HepG2 (cell line): ENCODE data around the gene KCNK10. TPM values are rescaled to one million over a fixed set of nuclear protein-coding genes. Genes with fewer than 3 reads are reported as not detected.

Experiments used
- ATAC-seq: fragments of 200-7000 bp; cut with Tn5 transposase; 3 replicates; pipeline ENCODE4 v1.9.1; 2020; ENCODE audit warnings: mild to moderate bottlenecking, moderate library complexity
- BruUV-seq: library from RNA; stranded (reverse); fragments of 400-500 nt; replicated peaks from 2 replicates; lab custom pipeline; 2021; lab: Mats Ljungman, UMichigan
- CTCF ChIA-PET: fragments of 300-600 bp; formaldehyde crosslinking; extraction: SDS; loops from one replicate; lab custom pipeline; 2021; ENCODE audit warnings: low total read pairs, inconsistent platforms, low intra/inter-chr PET ratio; lab: Yijun Ruan, JAX
- POLR2A ChIA-PET: fragments of 350-600 bp; sonication (Branson Sonifier 250); formaldehyde crosslinking; loops from one replicate; lab custom pipeline; 2020; ENCODE audit warnings: antibody characterized with exemption, inconsistent platforms; lab: Yijun Ruan, JAX
- DNase-seq: peaks from one replicate; pipeline ENCODE4 v3.0.0-alpha.2; 2015; ENCODE audit warnings: low spot score
- FAIRE-seq: peaks from 3 replicates; lab custom pipeline; 2011; peaks lifted over from hg19 to GRCh38; lab: Jason Lieb, UNC
- H2AFZ ChIP-seq: one replicate; pipeline ENCODE4 v1.6.1; 2011; ENCODE audit warnings: low read length, inconsistent platforms
- H3K27ac ChIP-seq: fragments of 300-600 bp; 3 replicates; pipeline ENCODE4 v1.8.0; 2011; ENCODE audit warnings: mixed run types, mild to moderate bottlenecking, mixed read lengths, low read length, inconsistent platforms; ENCODE audit not compliant: insufficient read depth; ENCODE audit errors: extremely low read length
- H3K27me3 ChIP-seq, 2 experiments: fragments of 200-600 bp in 1 of 2; 2 replicates in 1 of 2; 3 replicates in 1 of 2; pipeline versions ENCODE4 v1.6.0 to v1.8.0; 2011; ENCODE audit warnings: low read length in 2 of 2, mild to moderate bottlenecking in 2 of 2, moderate library complexity in 2 of 2, inconsistent platforms in 1 of 2; ENCODE audit not compliant: insufficient read depth in 2 of 2, control insufficient read depth in 1 of 2
- H3K36me3 ChIP-seq, 2 experiments: fragments of 200-600 bp in 1 of 2; replicated peaks in 1 of 2; 2 replicates in 1 of 2; 3 replicates in 1 of 2; pipeline versions ENCODE4 v1.5.1 to v1.8.0; 2011; ENCODE audit warnings: low read length in 2 of 2, inconsistent platforms in 1 of 2; ENCODE audit not compliant: insufficient read depth in 2 of 2, control insufficient read depth in 1 of 2
- H3K4me1 ChIP-seq: 2 replicates; pipeline ENCODE4 v1.5.1; 2012; ENCODE audit warnings: low read length, inconsistent platforms; ENCODE audit not compliant: insufficient read depth
- H3K4me2 ChIP-seq: 2 replicates; pipeline ENCODE4 v1.6.0; 2011; ENCODE audit warnings: low read depth, low read length, inconsistent platforms
- H3K4me3 ChIP-seq, 3 experiments: fragments of 200-600 bp in 1 of 3; sonication (generic), shearing (Covaris generic) in 1 of 3; replicated peaks in 1 of 3; 2 replicates each; pipeline ENCODE4 v1.5.1; 2011 to 2016; ENCODE audit warnings: low read length in 3 of 3, inconsistent platforms in 2 of 3, low read depth in 2 of 3, mild to moderate bottlenecking in 2 of 3, control low read depth in 1 of 3, mixed read lengths in 1 of 3; ENCODE audit not compliant: insufficient read depth in 1 of 3
- H3K79me2 ChIP-seq: one replicate; pipeline ENCODE4 v1.6.1; 2011; ENCODE audit warnings: low read length, inconsistent platforms; ENCODE audit not compliant: insufficient read depth
- H3K9ac ChIP-seq: 2 replicates; pipeline ENCODE4 v1.6.0; 2011; ENCODE audit warnings: mild to moderate bottlenecking, low read depth, low read length, inconsistent platforms; ENCODE audit not compliant: insufficient read depth
- H3K9me3 ChIP-seq: 2 replicates; pipeline ENCODE4 v1.5.1; 2012; ENCODE audit warnings: mild to moderate bottlenecking, low read length
- H4K20me1 ChIP-seq: 2 replicates; pipeline ENCODE4 v1.6.0; 2011; ENCODE audit warnings: inconsistent platforms, mild to moderate bottlenecking, low read length, moderate library complexity; ENCODE audit not compliant: insufficient read depth
- BORCS8-MEF2B ChIP-seq: sonication (generic); formaldehyde crosslinking; IDR thresholded peaks from 2 replicates; pipeline ENCODE4 v1.8.0; 2022; ENCODE audit warnings: mild to moderate bottlenecking, missing genetic modification reagents
- LBX2 ChIP-seq: sonication (generic); formaldehyde crosslinking; IDR thresholded peaks from 2 replicates; pipeline ENCODE4 v1.5.0; 2020; ENCODE audit warnings: missing genetic modification reagents, mild to moderate bottlenecking, borderline replicate concordance
- NKX3-1 ChIP-seq: sonication (generic); formaldehyde crosslinking; IDR thresholded peaks from 2 replicates; pipeline ENCODE4 v1.5.0; 2020; ENCODE audit warnings: missing genetic modification reagents
- PCBP1 ChIP-seq: fragments of 200-400 bp; formaldehyde crosslinking; IDR thresholded peaks from 2 replicates; pipeline ENCODE4 v1.6.1; 2017; ENCODE audit warnings: mild to moderate bottlenecking, low read depth, low read length, borderline replicate concordance
- PHF5A ChIP-seq: IDR thresholded peaks from one replicate; pipeline ENCODE4 v1.6.1; 2018; ENCODE audit warnings: low read depth, missing genetic modification reagents; ENCODE audit not compliant: unreplicated experiment
- RFX1 ChIP-seq: fragments of 450-650 bp; IDR thresholded peaks from 2 replicates; pipeline ENCODE4 v1.6.1; 2017
- ZNF281 ChIP-seq: sonication (generic); formaldehyde crosslinking; IDR thresholded peaks from 2 replicates; pipeline ENCODE4 v1.4.0; 2020; ENCODE audit warnings: missing genetic modification reagents, borderline replicate concordance
- ZNF292 ChIP-seq: sonication (generic); formaldehyde crosslinking; IDR thresholded peaks from 2 replicates; pipeline ENCODE4 v1.8.1; 2022; ENCODE audit warnings: mild to moderate bottlenecking, low read depth, missing genetic modification reagents, borderline replicate concordance
- ZNF550 ChIP-seq: sonication (generic); formaldehyde crosslinking; IDR thresholded peaks from 2 replicates; pipeline ENCODE4 v1.4.0; 2020; ENCODE audit warnings: mild to moderate bottlenecking, missing genetic modification reagents, borderline replicate concordance
- ZNF749 ChIP-seq: sonication (generic); formaldehyde crosslinking; IDR thresholded peaks from 2 replicates; pipeline ENCODE4 v1.8.0; 2022; ENCODE audit warnings: mild to moderate bottlenecking, missing genetic modification reagents, moderate library complexity, borderline replicate concordance
- ZNF761 ChIP-seq: sonication (generic); formaldehyde crosslinking; conservative IDR thresholded peaks from 2 replicates; pipeline ENCODE4 v1.4.0; 2020; ENCODE audit warnings: mild to moderate bottlenecking, missing genetic modification reagents
- ZZZ3 ChIP-seq: sonication (generic); formaldehyde crosslinking; IDR thresholded peaks from 2 replicates; pipeline ENCODE4 v1.4.0; 2020; ENCODE audit warnings: missing genetic modification reagents, mild to moderate bottlenecking, borderline replicate concordance
- in situ Hi-C: cut with HindIII; loops from 2 replicates; pipeline ENCODE4 v1.10.0; 2017; ENCODE audit warnings: low pct_unique_long_range_greater_than_20kb; ENCODE audit not compliant: extremely low pct_ligation_motif_present
- intact Hi-C: fragments of 100-400 bp; cut with micrococcal nuclease; formaldehyde crosslinking; loops from one replicate; pipeline ENCODE4 v1.10.0; 2022; ENCODE audit not compliant: unreplicated experiment
- polyA plus RNA-seq, 8 experiments: library from polyadenylated mRNA; depleted of rRNA in 3 of 8; stranded (reverse) in 7 of 8; unstranded in 1 of 8; fragments of >200 nt; fragmentation: Illumina TruSeq in 4 of 8; extraction: Trizol in 4 of 8; gene quantifications; 2 replicates each; pipeline versions ENCODE4 v1.2.1 to v1.2.3, GENCODE V29; 2011 to 2016; ENCODE audit warnings: low read depth in 4 of 8, missing spikeins in 1 of 8, mixed read lengths in 1 of 8; ENCODE audit not compliant: insufficient read depth in 1 of 8
- total RNA-seq, 5 experiments: library from RNA; depleted of rRNA; stranded (reverse); fragments of >200 nt; fragmentation: Illumina TruSeq; extraction: Trizol; gene quantifications; 2 replicates each; pipeline ENCODE4 v1.2.3, GENCODE V29; 2016; ENCODE audit warnings: low read depth in 1 of 5
- TF ChIP-seq, protein P1 (sequence below): sonication (generic); formaldehyde crosslinking; IDR thresholded peaks from 2 replicates; pipeline ENCODE4 v1.4.0; 2020; ENCODE audit warnings: missing genetic modification reagents
- TF ChIP-seq, protein P2 (sequence below): sonication (generic); formaldehyde crosslinking; IDR thresholded peaks from 2 replicates; pipeline ENCODE4 v1.5.0; 2020; ENCODE audit warnings: mild to moderate bottlenecking, missing genetic modification reagents
- TF ChIP-seq, protein P3 (sequence below): sonication (generic); formaldehyde crosslinking; IDR thresholded peaks from 2 replicates; pipeline ENCODE4 v1.8.0; 2022; ENCODE audit warnings: mild to moderate bottlenecking, missing genetic modification reagents, borderline replicate concordance

The KCNK10 gene
- total and polyA plus RNA-seq, 2 of the 13 experiments (the other 11 are each of a cell fraction or from before 2014, with no cell fraction given) = not detected

DNA sequence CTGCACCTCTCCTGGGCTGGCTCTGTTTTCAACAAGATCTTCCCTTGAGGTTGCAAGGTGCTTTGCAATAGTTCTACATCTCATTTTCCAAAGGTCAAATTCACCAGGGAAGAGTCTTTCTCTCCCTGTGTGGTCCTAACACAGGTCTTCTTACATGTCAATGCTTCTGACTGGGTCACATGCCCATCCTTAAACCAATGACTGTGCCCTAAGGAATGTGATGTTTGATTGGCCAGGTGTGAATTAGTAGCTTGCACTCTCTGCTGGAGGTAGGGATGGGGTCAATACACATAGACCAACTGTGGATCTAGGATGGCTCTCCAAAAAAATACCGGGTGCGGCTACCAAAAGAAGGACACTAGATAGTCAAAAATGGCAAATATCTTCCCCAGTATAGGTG, 19.9 kb upstream of the KCNK10 start (continued):
- no peak for TF ChIP-seq ZNF281 (CRISPR knock-in tag)

DNA sequence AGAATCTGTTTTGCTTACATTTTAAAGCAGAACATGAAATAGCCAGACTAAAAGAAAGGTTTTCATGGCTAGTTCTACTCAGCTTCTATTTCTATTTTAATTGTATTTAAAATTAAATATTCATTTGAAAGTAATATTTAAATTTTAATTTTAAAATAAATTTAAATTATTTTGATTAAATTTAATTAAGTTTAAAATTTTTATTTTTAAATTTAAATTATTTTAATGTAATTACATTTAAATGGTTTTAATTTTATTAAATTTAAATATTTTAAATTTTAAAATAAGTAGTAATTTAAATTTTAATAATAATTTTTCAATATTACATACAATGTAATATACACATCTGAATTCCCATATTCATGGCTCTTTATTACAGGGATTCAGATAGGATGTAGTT, 17.3 kb upstream of the KCNK10 start:
- H3K27me3 ChIP-seq = no peaks in the 10 kb centered on the region
- H3K4me2 ChIP-seq = no peak overlapping the region
- CTCF ChIA-PET = no interaction called here
- ATAC-seq (no peak), FAIRE-seq (no peak), DNase-seq (no peak)
- no peaks in the 10 kb centered on the region for H3K79me2 ChIP-seq
- POLR2A ChIA-PET = no interaction called here
- no peaks in the 10 kb centered on the region for H3K9me3 ChIP-seq
- no peak overlapping the region for H3K27ac ChIP-seq
- no peaks in the 10 kb centered on the region for H4K20me1 ChIP-seq
- in situ Hi-C loops = no loop called here
- H3K4me1 ChIP-seq = no peaks in the 10 kb centered on the region
- H3K4me3 ChIP-seq = no peak overlapping the region
- no peaks in the 10 kb centered on the region for H3K36me3 ChIP-seq
- H2AFZ ChIP-seq = no peak overlapping the region
- no TSS peak for BruUV-seq
- H3K9ac ChIP-seq = no peak overlapping the region
- intact Hi-C loops = no loop called here
- TF ChIP-seq ZNF550 (CRISPR knock-in tag) (no peak), BORCS8-MEF2B (no peak), NKX3-1 (CRISPR knock-in tag) (no peak), LBX2 (CRISPR knock-in tag) (no peak), ZNF749 (CRISPR knock-in tag) (no peak), RFX1 (no peak), ZNF292 (CRISPR knock-in tag) (no peak), ZZZ3 (CRISPR knock-in tag) (no peak), ZNF761 (no peak), PCBP1 (no peak), PHF5A (no peak)
- TF ChIP-seq, protein P1, sequence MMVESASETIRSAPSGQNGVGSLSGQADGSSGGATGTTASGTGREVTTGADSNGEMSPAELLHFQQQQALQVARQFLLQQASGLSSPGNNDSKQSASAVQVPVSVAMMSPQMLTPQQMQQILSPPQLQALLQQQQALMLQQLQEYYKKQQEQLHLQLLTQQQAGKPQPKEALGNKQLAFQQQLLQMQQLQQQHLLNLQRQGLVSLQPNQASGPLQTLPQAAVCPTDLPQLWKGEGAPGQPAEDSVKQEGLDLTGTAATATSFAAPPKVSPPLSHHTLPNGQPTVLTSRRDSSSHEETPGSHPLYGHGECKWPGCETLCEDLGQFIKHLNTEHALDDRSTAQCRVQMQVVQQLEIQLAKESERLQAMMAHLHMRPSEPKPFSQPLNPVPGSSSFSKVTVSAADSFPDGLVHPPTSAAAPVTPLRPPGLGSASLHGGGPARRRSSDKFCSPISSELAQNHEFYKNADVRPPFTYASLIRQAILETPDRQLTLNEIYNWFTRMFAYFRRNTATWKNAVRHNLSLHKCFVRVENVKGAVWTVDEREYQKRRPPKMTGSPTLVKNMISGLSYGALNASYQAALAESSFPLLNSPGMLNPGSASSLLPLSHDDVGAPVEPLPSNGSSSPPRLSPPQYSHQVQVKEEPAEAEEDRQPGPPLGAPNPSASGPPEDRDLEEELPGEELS (CRISPR knock-in tag) = no peak
- TF ChIP-seq, protein P2, sequence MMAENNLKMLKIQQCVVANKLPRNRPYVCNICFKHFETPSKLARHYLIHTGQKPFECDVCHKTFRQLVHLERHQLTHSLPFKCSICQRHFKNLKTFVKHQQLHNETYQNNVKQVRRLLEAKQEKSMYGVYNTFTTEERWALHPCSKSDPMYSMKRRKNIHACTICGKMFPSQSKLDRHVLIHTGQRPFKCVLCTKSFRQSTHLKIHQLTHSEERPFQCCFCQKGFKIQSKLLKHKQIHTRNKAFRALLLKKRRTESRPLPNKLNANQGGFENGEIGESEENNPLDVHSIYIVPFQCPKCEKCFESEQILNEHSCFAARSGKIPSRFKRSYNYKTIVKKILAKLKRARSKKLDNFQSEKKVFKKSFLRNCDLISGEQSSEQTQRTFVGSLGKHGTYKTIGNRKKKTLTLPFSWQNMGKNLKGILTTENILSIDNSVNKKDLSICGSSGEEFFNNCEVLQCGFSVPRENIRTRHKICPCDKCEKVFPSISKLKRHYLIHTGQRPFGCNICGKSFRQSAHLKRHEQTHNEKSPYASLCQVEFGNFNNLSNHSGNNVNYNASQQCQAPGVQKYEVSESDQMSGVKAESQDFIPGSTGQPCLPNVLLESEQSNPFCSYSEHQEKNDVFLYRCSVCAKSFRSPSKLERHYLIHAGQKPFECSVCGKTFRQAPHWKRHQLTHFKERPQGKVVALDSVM = no peak
- TF ChIP-seq, protein P3, sequence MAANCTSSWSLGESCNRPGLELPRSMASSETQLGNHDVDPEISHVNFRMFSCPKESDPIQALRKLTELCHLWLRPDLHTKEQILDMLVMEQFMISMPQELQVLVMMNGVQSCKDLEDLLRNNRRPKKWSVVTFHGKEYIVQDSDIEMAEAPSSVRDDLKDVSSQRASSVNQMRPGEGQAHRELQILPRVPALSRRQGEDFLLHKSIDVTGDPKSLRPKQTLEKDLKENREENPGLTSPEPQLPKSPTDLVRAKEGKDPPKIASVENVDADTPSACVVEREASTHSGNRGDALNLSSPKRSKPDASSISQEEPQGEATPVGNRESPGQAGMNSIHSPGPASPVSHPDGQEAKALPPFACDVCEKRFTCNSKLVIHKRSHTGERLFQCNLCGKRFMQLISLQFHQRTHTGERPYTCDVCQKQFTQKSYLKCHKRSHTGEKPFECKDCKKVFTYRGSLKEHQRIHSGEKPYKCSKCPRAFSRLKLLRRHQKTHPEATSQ (CRISPR knock-in tag) = no peak
